GM12892 (cell line): ENCODE results near the gene TRIM37. TPM values are rescaled to one million over a fixed set of nuclear protein-coding genes. Genes with fewer than 3 reads are reported as not detected.

ENCODE experiments used
- DNase-seq: peaks from one replicate; pipeline ENCODE4 v3.0.0; 2011; ENCODE audit not compliant: insufficient read length
- FAIRE-seq: peaks from 2 replicates; lab custom pipeline; 2011; peaks lifted over from hg19 to GRCh38; lab: Jason Lieb, UNC
- POLR2A ChIP-seq: IDR thresholded peaks from 2 replicates; pipeline ENCODE4 v1.6.1; 2011; ENCODE audit warnings: low read depth, low read length, control low read depth
- POLR2AphosphoS5 ChIP-seq: IDR thresholded peaks from 2 replicates; pipeline ENCODE4 v1.6.1; 2011; ENCODE audit warnings: low read depth, low read length, control low read depth
- TAF1 ChIP-seq: IDR thresholded peaks from 2 replicates; pipeline ENCODE4 v1.6.1; 2011; ENCODE audit warnings: low read depth, mild to moderate bottlenecking, control low read depth, low read length, borderline replicate concordance
- polyA plus RNA-seq: library from polyadenylated mRNA; unstranded; fragments of >200 nt; gene quantifications from one replicate; pipeline ENCODE4 v1.2.1, GENCODE V29; 2012; ENCODE audit warnings: missing spikeins, inconsistent platforms; ENCODE audit not compliant: missing spikeins

TRIM37 gene, protein sequence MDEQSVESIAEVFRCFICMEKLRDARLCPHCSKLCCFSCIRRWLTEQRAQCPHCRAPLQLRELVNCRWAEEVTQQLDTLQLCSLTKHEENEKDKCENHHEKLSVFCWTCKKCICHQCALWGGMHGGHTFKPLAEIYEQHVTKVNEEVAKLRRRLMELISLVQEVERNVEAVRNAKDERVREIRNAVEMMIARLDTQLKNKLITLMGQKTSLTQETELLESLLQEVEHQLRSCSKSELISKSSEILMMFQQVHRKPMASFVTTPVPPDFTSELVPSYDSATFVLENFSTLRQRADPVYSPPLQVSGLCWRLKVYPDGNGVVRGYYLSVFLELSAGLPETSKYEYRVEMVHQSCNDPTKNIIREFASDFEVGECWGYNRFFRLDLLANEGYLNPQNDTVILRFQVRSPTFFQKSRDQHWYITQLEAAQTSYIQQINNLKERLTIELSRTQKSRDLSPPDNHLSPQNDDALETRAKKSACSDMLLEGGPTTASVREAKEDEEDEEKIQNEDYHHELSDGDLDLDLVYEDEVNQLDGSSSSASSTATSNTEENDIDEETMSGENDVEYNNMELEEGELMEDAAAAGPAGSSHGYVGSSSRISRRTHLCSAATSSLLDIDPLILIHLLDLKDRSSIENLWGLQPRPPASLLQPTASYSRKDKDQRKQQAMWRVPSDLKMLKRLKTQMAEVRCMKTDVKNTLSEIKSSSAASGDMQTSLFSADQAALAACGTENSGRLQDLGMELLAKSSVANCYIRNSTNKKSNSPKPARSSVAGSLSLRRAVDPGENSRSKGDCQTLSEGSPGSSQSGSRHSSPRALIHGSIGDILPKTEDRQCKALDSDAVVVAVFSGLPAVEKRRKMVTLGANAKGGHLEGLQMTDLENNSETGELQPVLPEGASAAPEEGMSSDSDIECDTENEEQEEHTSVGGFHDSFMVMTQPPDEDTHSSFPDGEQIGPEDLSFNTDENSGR
- polyA plus RNA-seq = 8.8 TPM

DNA sequence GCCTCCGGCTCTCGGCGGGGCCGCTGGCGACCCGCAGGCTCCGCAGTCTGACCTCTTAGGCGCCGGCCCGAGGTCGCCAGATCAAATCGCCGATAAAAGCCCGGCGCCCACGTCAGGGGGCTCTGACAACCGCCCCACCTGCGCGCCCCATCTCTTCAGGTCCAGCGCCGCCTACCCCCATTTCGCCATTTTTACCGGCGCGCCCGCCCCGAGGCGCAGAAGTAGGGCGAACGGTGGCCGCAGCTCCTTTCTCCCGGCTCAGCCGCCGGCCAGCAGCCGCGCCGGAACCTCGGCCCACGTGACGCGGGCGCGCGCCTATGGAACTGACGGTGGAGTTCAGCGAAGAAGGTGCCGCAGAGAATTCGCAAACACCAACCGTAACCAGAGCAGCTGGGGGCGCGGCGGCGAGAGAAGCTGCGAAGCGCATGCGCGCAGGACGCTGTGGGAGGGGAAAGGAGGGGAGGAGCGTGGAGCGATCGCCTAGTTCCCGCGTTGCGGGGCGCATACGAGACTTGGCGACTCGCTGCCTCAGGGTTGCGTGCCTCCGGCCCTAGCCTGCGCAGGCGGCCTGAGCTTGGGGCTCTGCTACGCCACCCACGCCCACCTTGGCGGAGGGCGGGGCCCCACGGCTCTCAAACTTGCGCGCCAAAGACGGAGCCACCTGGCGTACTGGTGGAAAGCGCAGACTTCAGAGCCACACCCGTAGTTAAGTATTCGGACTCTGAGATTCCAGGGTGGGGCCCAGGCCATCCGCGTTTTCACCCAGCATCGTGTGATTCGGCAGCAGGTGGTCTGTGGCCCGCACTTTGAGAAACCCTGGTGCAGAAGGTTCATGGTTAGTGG, at the start of gene TRIM37:
Gene TRIM37, minus strand, starts transcription at position 418 of the 843 bp plus-strand sequence. CDS start 419 bp downstream, outside the sequence.
- peak; percentile 93 for DNase-seq
- TF ChIP-seq POLR2AphosphoS5 (peak; percentile 57), TAF1 (0 out of 2 replicates have a peak, but pooled peaks have one; percentile 39), POLR2A (peak; percentile 71)
- FAIRE-seq = peak; percentile 100

DNA sequence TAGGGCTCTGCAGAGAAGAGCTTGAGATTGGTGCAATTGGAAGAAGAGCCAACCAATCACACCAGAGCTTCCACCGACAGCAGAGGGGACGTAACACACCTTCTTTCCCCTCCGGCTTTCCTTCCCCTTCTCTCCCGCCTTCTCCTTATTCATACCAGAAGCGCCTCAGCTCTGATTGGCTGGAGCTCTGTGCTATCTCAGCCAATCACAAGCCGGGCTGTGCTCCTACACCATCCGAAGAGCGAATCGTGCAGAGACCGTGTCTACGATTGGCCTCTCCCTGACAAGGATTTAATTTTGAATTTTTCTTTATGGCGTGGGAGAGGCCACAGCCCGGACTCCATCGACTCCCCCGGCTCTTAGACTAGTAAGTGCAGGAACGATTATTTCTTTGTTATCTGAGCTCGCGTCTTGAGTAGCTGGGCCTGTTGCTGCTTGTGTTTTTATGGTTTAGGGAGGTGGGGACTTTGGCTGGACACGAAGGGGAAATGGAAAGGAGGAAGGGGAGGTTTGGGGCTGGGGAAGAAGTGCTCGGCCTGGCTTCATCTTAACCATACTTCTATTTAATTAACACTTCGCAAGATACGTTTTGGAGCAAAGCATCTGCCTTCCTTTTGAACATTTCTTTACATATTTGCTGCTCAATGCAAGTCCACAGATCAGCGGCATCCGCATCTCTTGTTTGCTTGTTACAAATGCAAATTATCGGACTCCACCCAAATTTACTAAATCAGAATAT, 48.9 kb upstream of the TRIM37 start, which contains the start of gene PRR11:
Gene PRR11, plus strand, starts transcription at position 308 of the 739 bp plus-strand sequence. CDS start 14,007 bp downstream, outside the sequence.
- FAIRE-seq = no peak
- DNase-seq = peak; percentile 62
- TF ChIP-seq POLR2AphosphoS5 = no peak
- no peak; the same call in 1 of the 2 replicates for TF ChIP-seq POLR2A
- no peak for TF ChIP-seq TAF1

DNA sequence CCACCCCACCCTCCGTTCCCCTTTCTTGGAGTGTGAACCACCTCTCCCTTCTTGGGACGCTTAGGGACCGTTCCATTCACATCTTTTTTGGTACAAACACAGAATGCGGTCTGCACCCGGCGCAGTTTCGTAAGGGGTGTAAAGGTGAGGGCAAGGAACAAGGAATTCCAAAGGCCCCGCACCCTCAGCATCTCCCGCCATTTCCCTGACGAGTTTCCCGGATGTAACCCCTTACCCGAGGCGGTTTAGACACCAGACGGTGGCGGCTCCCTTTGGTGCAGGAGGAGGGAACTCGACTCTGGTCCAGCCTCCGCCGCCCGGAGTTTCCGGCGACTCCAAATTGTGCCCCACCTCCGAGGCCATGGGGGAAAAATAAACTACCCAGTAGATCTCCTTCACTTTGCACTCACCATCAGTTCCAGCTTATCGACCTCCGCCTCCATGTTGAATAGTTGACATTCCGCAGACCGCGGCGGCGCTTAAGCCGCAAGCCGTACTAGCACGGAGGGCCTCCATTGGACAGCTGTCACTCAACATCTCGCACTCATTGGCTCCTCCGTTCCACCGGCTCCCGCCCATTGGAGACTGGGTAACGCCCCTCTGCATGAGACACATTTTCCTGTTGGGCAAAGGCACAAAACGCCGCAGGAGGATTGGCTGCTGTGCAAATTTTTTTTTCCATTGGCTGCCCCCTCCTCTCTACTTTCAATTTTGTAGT, 48.2 kb upstream of the TRIM37 start, which contains the start of gene SKA2:
Gene SKA2, minus strand, starts transcription at position 466 of the 718 bp plus-strand sequence. Its CDS starts 23 bp downstream, at position 443.
- peak; percentile 98 for FAIRE-seq
- TF ChIP-seq TAF1 (0 out of 2 replicates have a peak, but pooled peaks have one; percentile 48), POLR2AphosphoS5 (peak; percentile 56), POLR2A (peak; percentile 65; the same call in 1 of the 2 replicates)
- DNase-seq = peak; percentile 67

DNA sequence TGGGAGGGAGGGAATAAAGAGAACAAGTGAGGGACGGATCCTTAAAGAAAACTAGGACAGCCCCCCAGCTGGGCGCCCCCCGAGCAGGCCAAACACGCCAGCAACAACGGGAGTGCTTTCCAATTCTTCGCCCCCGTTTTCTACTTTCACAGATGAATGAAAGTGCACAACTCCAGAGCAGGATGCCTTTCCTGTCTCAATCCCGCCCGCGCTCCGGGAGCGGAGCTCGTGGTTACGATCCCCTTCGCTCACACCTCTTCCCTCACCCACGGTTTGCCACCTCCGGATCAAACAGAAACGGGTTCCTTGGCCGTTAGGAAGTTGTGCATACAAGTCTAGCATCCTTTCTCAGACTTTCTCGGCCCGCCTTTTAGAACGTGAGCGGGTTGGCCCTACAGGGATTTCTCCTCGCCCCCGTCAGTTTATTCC, 47.6 kb upstream of the TRIM37 start:
- TF ChIP-seq TAF1 = no peak
- TF ChIP-seq POLR2AphosphoS5 = no peak; the same call in 1 of the 2 replicates
- TF ChIP-seq POLR2A = no peak
- FAIRE-seq (peak; percentile 36), DNase-seq (no peak)

DNA sequence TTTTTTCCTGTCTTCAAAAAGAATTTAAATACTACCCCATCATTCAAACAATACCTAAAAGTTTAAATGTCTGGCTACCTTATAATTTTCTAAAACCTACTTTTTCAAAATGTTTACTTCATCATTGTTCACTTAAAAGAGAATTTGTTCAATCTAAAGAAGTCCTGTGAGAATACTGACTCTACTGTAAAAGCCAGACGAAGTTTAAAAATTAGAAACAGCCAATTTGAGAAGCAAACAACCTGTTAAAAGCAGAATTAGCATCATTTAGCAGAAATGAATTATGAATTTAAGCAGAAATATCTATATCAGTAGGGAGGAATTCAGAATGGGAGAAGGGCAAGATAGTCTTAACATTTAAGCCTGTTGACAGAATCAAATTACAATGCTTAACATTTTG, 46.2 kb upstream of the TRIM37 start:
- DNase-seq = no peak
- TF ChIP-seq POLR2A (no peak), TAF1 (no peak), POLR2AphosphoS5 (no peak)
- FAIRE-seq = no peak

DNA sequence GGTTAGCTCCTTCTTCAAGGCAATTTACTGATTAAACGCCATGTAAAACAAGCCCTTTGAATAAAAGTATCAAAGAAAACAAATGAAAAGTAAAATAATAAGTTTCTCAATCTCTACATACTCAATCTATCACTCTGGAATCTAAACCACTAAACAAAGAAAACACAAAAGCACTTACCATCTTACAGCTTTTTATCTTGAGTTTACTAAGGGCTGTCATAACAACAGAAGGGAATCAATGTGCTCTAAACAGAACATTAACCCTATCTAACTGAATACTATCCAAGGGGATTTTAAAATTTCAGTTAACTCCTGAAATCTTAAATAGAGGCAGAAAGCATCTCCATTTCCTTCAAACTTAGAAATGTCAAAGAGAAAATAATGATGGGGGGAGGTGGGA, 44.9 kb upstream of the TRIM37 start:
- FAIRE-seq (no peak), DNase-seq (no peak)

DNA sequence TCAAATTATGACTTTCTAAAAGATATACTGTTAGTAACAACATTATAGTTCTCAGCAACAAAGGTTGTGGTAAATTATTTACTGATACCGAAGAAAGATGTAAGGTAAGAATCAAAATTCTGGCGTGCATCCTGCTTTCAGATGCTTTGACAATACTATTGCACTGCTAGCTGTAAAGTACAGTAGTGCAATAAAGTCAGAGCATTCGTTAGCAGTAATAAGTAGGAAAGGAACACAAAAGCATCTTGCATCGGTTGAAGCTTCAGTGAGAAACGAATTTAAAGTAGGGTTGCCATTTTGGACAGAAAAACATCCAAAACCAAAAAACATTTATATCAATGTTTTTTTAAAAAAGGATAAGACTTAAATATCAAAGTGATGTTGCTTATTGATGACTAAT, 44.3 kb upstream of the TRIM37 start:
- no peak for DNase-seq
- no peak for FAIRE-seq

More for the DNA sequence above, 44.9 kb upstream of the TRIM37 start:
- TF ChIP-seq POLR2AphosphoS5 (no peak), POLR2A (no peak), TAF1 (no peak)

DNA sequence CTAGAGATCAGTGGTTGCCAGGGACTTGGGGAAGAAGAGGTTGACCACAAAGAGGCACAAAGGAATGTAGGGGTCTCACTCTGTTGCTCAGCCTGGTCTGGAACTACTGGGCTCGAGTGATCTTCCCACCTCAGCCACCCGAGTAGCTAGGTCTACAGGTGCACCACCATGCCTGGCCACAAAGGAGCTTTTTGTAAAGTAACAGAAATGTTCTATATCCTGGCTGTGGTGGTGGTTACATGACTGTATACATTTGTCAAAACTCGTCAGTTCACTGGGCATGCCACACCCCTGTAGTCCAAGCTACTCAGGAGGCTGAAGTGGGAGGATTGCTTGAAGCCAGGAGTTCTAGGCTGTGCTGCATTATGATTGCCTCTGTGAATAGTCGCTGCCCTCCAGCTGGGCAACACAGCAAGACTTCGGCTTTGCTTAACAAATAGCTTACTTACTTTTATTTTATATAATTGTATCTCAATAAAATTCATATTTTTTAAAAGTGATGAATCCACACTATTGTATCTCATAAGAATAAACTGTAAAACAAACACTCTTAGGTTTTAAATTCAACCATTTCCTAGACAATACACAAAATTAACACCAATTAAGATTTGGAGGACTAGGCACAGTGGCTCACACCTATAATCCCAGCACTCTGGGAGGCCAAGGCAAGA, 43.3 kb upstream of the TRIM37 start:
- FAIRE-seq (no peak), DNase-seq (no peak)
- TF ChIP-seq TAF1 = no peak
- no peak for TF ChIP-seq POLR2AphosphoS5
- TF ChIP-seq POLR2A = no peak

More for the DNA sequence above, 44.3 kb upstream of the TRIM37 start:
- no peak for TF ChIP-seq TAF1
- no peak for TF ChIP-seq POLR2A
- TF ChIP-seq POLR2AphosphoS5 = no peak
